Hepatocyte (in vitro differentiated cells): Measurements from ENCODE around the gene LRRC42. TPM values are rescaled to one million over a fixed set of nuclear protein-coding genes. Genes with fewer than 3 reads are reported as not detected.

ENCODE experiments used
- DNase-seq: peaks from one replicate; pipeline ENCODE4 v3.0.0-alpha.2; 2016; ENCODE audit warnings: low spot score
- H2AFZ ChIP-seq: fragments of 200-600 bp; sonication (generic); 2 replicates; pipeline ENCODE4 v1.6.0; 2016; ENCODE audit warnings: antibody characterized with exemption, mild to moderate bottlenecking
- H3K27ac ChIP-seq: fragments of 200-600 bp; sonication (generic); 2 replicates; pipeline ENCODE4 v1.5.1; 2016; ENCODE audit warnings: mild to moderate bottlenecking
- H3K27me3 ChIP-seq: fragments of 200-600 bp; sonication (generic); 2 replicates; pipeline ENCODE4 v1.6.1; 2016
- H3K36me3 ChIP-seq: fragments of 200-600 bp; sonication (generic); replicated peaks from 2 replicates; pipeline ENCODE4 v1.5.1; 2016; ENCODE audit warnings: low read depth; ENCODE audit not compliant: insufficient read depth
- H3K4me1 ChIP-seq: fragments of 200-600 bp; sonication (generic); 2 replicates; pipeline ENCODE4 v1.5.1; 2016; ENCODE audit warnings: mild to moderate bottlenecking, moderate library complexity; ENCODE audit not compliant: insufficient read depth
- H3K4me2 ChIP-seq: fragments of 200-600 bp; sonication (generic); 2 replicates; pipeline ENCODE4 v1.6.0; 2016
- H3K4me3 ChIP-seq: fragments of 200-600 bp; sonication (generic); 2 replicates; pipeline ENCODE4 v1.5.1; 2016; ENCODE audit warnings: mild to moderate bottlenecking
- H3K79me2 ChIP-seq: fragments of 200-600 bp; sonication (generic); 2 replicates; pipeline ENCODE4 v1.6.0; 2017; ENCODE audit warnings: mild to moderate bottlenecking
- H3K9me2 ChIP-seq: fragments of 200-600 bp; sonication (generic); replicated peaks from 2 replicates; pipeline ENCODE4 v1.6.0; 2017; ENCODE audit warnings: mild to moderate bottlenecking; ENCODE audit not compliant: insufficient read depth
- H3K9me3 ChIP-seq: fragments of 200-600 bp; sonication (generic); 2 replicates; pipeline ENCODE4 v1.5.1; 2016; ENCODE audit warnings: low read depth, mild to moderate bottlenecking
- H4K20me1 ChIP-seq: fragments of 200-600 bp; sonication (generic); 2 replicates; pipeline ENCODE4 v1.6.0; 2016; ENCODE audit warnings: mild to moderate bottlenecking; ENCODE audit not compliant: insufficient read depth, poor library complexity, severe bottlenecking
- CTCF ChIP-seq: fragments of 200-600 bp; sonication (generic); IDR thresholded peaks from 2 replicates; pipeline ENCODE4 v1.5.1; 2016; ENCODE audit warnings: antibody characterized with exemption, mild to moderate bottlenecking; ENCODE audit not compliant: poor library complexity
- EZH2 ChIP-seq: fragments of 200-600 bp; sonication (generic); IDR thresholded peaks from 2 replicates; pipeline ENCODE4 v1.6.1; 2016; ENCODE audit warnings: antibody characterized with exemption, mild to moderate bottlenecking, borderline replicate concordance
- EZH2phosphoT487 ChIP-seq: fragments of 200-600 bp; sonication (generic); IDR thresholded peaks from one replicate; pipeline ENCODE4 v1.6.1; 2018; ENCODE audit warnings: antibody characterized with exemption, mild to moderate bottlenecking, low read depth, moderate library complexity; ENCODE audit not compliant: unreplicated experiment, severe bottlenecking
- WGBS: methylation state at CpG from one replicate; pipeline ENCODE4 v1.1.6; 2016; ENCODE audit warnings: low lambda C conversion rate; ENCODE audit errors: missing lambda C conversion rate; 5-methylcytosine and 5-hydroxymethylcytosine counted together
- polyA plus RNA-seq: library from polyadenylated mRNA; unstranded; fragments of >200 nt; fragmentation: Nextera tagmentation; extraction: Ambion mirVana; gene quantifications from 2 replicates; pipeline ENCODE4 v1.2.1, GENCODE V29; 2016
- total RNA-seq: library from RNA; depleted of rRNA; stranded (reverse); fragments of >200 nt; gene quantifications from 2 replicates; pipeline ENCODE4 v1.2.3, GENCODE V29; 2014

LRRC42 gene
- total and polyA plus RNA-seq, 2 experiments from 2014 or later, result 56.6 to 58.2 TPM

GRCh38 chr1:53956308-53957168 lies 10.4 kb downstream of the LRRC42 start:
- Histone ChIP-seq H3K36me3 (no peaks in the 10 kb centered on the region), H3K4me1 (peaks cover 18% of the 10 kb centered on the region), H2AFZ (no peak overlapping the region), H3K4me2 (peak overlapping the region; percentile 37), H3K9me2 (no peaks in the 10 kb centered on the region), H4K20me1 (peaks cover 3% of the 10 kb centered on the region), H3K4me3 (no peak overlapping the region), H3K27me3 (no peaks in the 10 kb centered on the region), H3K9me3 (no peaks in the 10 kb centered on the region), H3K79me2 (peaks cover 55% of the 10 kb centered on the region), H3K27ac (peak overlapping the region; percentile 94)
- TF ChIP-seq EZH2 (no peak), CTCF (no peak), EZH2phosphoT487 (no peak)
- DNase-seq, result no peak
- WGBS, result 60% methylated on average over 3 of the region's 3 CpGs

- H3K4me1 ChIP-seq, result peaks cover 18% of the 10 kb centered on the region
- WGBS, result 46% methylated on average over 3 of the region's 3 CpGs
- H4K20me1 ChIP-seq, result peaks cover 3% of the 10 kb centered on the region
- no peaks in the 10 kb centered on the region for H3K36me3 ChIP-seq
- DNase-seq, result peak; percentile 74
- H3K27me3 ChIP-seq, result no peaks in the 10 kb centered on the region
- no peaks in the 10 kb centered on the region for H3K9me3 ChIP-seq
- H3K9me2 ChIP-seq, result no peaks in the 10 kb centered on the region
- TF ChIP-seq EZH2phosphoT487, result no peak
- no peak for TF ChIP-seq EZH2
- H3K4me3 ChIP-seq, result no peak overlapping the region
- peaks cover 48% of the 10 kb centered on the region for H3K79me2 ChIP-seq
- H2AFZ ChIP-seq, result no peak overlapping the region
- peak overlapping the region; percentile 94 for H3K27ac ChIP-seq
- H3K4me2 ChIP-seq, result peak overlapping the region; percentile 37
These were observed 11.2 kb downstream of the LRRC42 start for GRCh38 chr1:53957194-53957818.

GRCh38 chr1:53959664-53960250 lies 13.6 kb downstream of the LRRC42 start:
- Histone ChIP-seq H3K27ac (no peak overlapping the region), H3K36me3 (no peaks in the 10 kb centered on the region), H3K4me1 (peaks cover 22% of the 10 kb centered on the region), H4K20me1 (no peaks in the 10 kb centered on the region), H3K4me3 (no peak overlapping the region), H3K9me3 (no peaks in the 10 kb centered on the region), H3K79me2 (peaks cover 25% of the 10 kb centered on the region), H3K27me3 (no peaks in the 10 kb centered on the region), H3K9me2 (no peaks in the 10 kb centered on the region), H2AFZ (no peak overlapping the region), H3K4me2 (no peak overlapping the region)
- DNase-seq, result no peak
- TF ChIP-seq EZH2phosphoT487 (no peak), CTCF (peak; percentile 50)

GRCh38 chr1:53962395-53962794 lies 16.2 kb downstream of the LRRC42 start:
- H3K4me2 ChIP-seq, result no peak overlapping the region
- H2AFZ ChIP-seq, result no peak overlapping the region
- no peak overlapping the region for H3K27ac ChIP-seq
- peaks cover 15% of the 10 kb centered on the region for H3K79me2 ChIP-seq
- no peaks in the 10 kb centered on the region for H3K9me3 ChIP-seq
- H3K4me1 ChIP-seq, result peaks cover 21% of the 10 kb centered on the region
- no peaks in the 10 kb centered on the region for H3K9me2 ChIP-seq
- no peak for DNase-seq
- H4K20me1 ChIP-seq, result no peaks in the 10 kb centered on the region
- H3K36me3 ChIP-seq, result no peaks in the 10 kb centered on the region
- WGBS, result 97% methylated on average over 4 of the region's 4 CpGs
- no peaks in the 10 kb centered on the region for H3K27me3 ChIP-seq
- no peak for TF ChIP-seq EZH2
- no peak for TF ChIP-seq EZH2phosphoT487
- TF ChIP-seq CTCF, result no peak
- H3K4me3 ChIP-seq, result no peak overlapping the region
